Natural killer cell (primary cell): ENCODE results near the gene LRTM1. TPM values are rescaled to one million over a fixed set of nuclear protein-coding genes. Genes with fewer than 3 reads are reported as not detected.

Experiments
- ATAC-seq, 3 donors: fragments of 150-1000 bp in 2 of 3; fragments of 200-7000 bp in 1 of 3; cut with Tn5 transposase; 1 replicate in 1 of 3; 2 replicates in 2 of 3; pipeline ENCODE4 v1.10.0; 2021; ENCODE audit warnings: mild to moderate bottlenecking in 2 of 3, moderate library complexity in 2 of 3
- DNase-seq, 2 donors: peaks; one replicate each; pipeline versions ENCODE4 v3.0.0 to v3.0.0-alpha.2; 2013 to 2021; ENCODE audit warnings: mixed read lengths in 1 of 2
- H3K27ac ChIP-seq: one replicate; pipeline ENCODE4 v1.5.1; 2013; ENCODE audit warnings: mild to moderate bottlenecking, low read length
- H3K27me3 ChIP-seq: one replicate; pipeline ENCODE4 v1.6.1; 2013; ENCODE audit warnings: low read length; ENCODE audit not compliant: control insufficient read depth, insufficient read depth
- H3K36me3 ChIP-seq: one replicate; pipeline ENCODE4 v1.6.1; 2013; ENCODE audit warnings: low read length; ENCODE audit not compliant: control insufficient read depth, insufficient read depth
- H3K4me1 ChIP-seq: one replicate; pipeline ENCODE4 v1.6.1; 2013; ENCODE audit warnings: low read length; ENCODE audit not compliant: control insufficient read depth, insufficient read depth
- H3K4me3 ChIP-seq: one replicate; pipeline ENCODE4 v1.5.1; 2013; ENCODE audit warnings: low read length
- H3K9me3 ChIP-seq: one replicate; pipeline ENCODE4 v1.6.1; 2013; ENCODE audit warnings: low read length; ENCODE audit not compliant: control insufficient read depth, insufficient read depth
- H3K27ac Mint-ChIP-seq, 2 donors: one replicate each; pipeline ENCODE4 v1.8.0; 2022; ENCODE audit warnings: mild to moderate bottlenecking in 2 of 2, mixed read lengths in 2 of 2, moderate library complexity in 1 of 2
- H3K27me3 Mint-ChIP-seq, 2 donors: one replicate each; pipeline ENCODE4 v1.8.0; 2022; ENCODE audit warnings: low read depth in 2 of 2, mixed read lengths in 2 of 2
- H3K36me3 Mint-ChIP-seq: one replicate; pipeline ENCODE4 v1.8.0; 2022; ENCODE audit warnings: mixed read lengths
- H3K4me1 Mint-ChIP-seq, 2 donors: one replicate each; pipeline ENCODE4 v1.8.0; 2022; ENCODE audit warnings: mixed read lengths in 2 of 2
- H3K4me3 Mint-ChIP-seq: one replicate; pipeline ENCODE4 v1.8.0; 2022; ENCODE audit warnings: mild to moderate bottlenecking, moderate library complexity, mixed read lengths
- H3K9me3 Mint-ChIP-seq, 2 donors: one replicate each; pipeline ENCODE4 v1.8.0; 2022; ENCODE audit warnings: mixed read lengths in 2 of 2
- WGBS: methylation state at CpG from one replicate; pipeline ENCODE4 v1.1.7; 2013; ENCODE audit warnings: missing lambda C conversion rate; ENCODE audit not compliant: insufficient coverage; 5-methylcytosine and 5-hydroxymethylcytosine counted together
- intact Hi-C: fragments of 100-400 bp; cut with micrococcal nuclease; formaldehyde crosslinking; loops from one replicate; pipeline ENCODE4 v1.14.2; 2022
- total RNA-seq, 4 donors: library from RNA; stranded (reverse); fragments of 120-200 nt in 1 of 4; gene quantifications; one replicate each; pipeline versions ENCODE4 v1.2.3 to v1.2.4, GENCODE V29; 2013 to 2022
- TF ChIP-seq, protein P1 (sequence below): fragments of 200-600 bp; IDR thresholded peaks from one replicate; pipeline ENCODE4 v1.8.0; 2022; ENCODE audit warnings: antibody characterized with exemption

The LRTM1 gene
- total RNA-seq, 3 donors from 2014 or later (not counting 1 experiment from before 2014, with no cell fraction given) = not detected

DNA sequence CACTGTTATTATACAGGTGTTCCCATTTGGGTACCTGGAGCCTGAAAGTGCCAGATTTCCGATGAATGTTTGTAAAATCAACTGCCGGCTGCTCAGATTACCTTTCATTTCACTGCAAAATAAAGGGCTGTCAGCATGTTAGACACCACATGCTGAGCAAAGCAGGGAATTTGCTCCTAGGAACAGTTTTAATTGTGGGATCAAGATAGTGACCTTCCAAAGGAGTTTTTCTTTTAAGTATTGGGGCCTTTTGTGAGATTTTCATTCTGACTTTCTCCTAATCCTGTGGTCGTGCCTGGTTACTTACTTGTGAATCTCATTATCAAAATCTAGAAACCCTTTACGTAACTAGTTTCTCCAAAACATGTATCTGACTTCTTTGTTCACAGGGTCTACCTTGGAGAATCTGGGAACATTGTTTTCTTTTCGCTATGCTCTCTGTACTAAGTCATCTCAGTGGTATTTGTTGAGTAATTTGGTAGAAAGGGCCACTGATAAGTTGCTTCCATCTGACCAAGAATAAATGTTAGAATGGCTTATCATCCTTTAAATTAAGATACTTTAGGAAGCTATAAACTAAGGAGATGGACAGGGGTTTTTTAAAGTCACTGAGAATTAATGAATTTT is 40.8 kb upstream of the LRTM1 start:
- H3K27ac Mint-ChIP-seq = no peak overlapping the region
- Histone ChIP-seq H3K4me3 (no peak overlapping the region), H3K36me3 (no peaks in the 10 kb centered on the region), H3K4me1 (peaks cover 12% of the 10 kb centered on the region), H3K27ac (no peak overlapping the region), H3K9me3 (peaks cover 3% of the 10 kb centered on the region), H3K27me3 (no peaks in the 10 kb centered on the region)
- WGBS = 85% methylated on average over 5 of the region's 5 CpGs
- H3K36me3 Mint-ChIP-seq = no peaks in the 10 kb centered on the region
- DNase-seq = no peak
- H3K4me3 Mint-ChIP-seq = no peak overlapping the region
- intact Hi-C loops = no loop called here
- TF ChIP-seq, protein P1, sequence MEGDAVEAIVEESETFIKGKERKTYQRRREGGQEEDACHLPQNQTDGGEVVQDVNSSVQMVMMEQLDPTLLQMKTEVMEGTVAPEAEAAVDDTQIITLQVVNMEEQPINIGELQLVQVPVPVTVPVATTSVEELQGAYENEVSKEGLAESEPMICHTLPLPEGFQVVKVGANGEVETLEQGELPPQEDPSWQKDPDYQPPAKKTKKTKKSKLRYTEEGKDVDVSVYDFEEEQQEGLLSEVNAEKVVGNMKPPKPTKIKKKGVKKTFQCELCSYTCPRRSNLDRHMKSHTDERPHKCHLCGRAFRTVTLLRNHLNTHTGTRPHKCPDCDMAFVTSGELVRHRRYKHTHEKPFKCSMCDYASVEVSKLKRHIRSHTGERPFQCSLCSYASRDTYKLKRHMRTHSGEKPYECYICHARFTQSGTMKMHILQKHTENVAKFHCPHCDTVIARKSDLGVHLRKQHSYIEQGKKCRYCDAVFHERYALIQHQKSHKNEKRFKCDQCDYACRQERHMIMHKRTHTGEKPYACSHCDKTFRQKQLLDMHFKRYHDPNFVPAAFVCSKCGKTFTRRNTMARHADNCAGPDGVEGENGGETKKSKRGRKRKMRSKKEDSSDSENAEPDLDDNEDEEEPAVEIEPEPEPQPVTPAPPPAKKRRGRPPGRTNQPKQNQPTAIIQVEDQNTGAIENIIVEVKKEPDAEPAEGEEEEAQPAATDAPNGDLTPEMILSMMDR = no peak
- ATAC-seq = no peak
- H3K27me3 Mint-ChIP-seq = no peaks in the 10 kb centered on the region
- H3K4me1 Mint-ChIP-seq = no peaks in the 10 kb centered on the region
- peaks cover 5 to 12% of the 10 kb centered on the region in 2 donors for H3K9me3 Mint-ChIP-seq

DNA sequence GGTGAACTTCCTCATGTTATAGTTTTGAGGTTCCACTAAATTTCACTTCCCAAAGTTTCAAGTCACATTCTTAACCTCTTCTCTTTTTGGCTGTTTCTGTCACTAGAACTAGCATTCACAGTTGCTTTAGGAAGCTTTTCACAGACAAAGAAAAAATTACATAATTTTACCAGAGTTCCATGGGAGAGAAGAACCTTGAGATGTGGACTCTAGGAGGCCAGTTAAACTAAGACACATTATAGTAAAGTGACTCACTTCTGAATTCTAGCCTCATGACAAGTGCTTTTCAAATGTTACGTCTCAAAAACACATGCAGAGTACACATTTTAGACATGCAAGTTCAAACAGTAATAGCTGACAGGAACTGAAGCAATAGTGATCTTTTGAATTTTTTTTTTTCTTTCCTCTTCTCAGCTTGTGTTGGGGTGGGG is 39.9 kb upstream of the LRTM1 start:
- no peak for ATAC-seq
- Histone ChIP-seq H3K36me3 (no peaks in the 10 kb centered on the region), H3K27ac (no peak overlapping the region), H3K9me3 (peaks cover 3% of the 10 kb centered on the region), H3K4me1 (peaks cover 12% of the 10 kb centered on the region), H3K27me3 (no peaks in the 10 kb centered on the region), H3K4me3 (no peak overlapping the region)
- H3K27ac Mint-ChIP-seq = no peak overlapping the region
- H3K27me3 Mint-ChIP-seq = no peaks in the 10 kb centered on the region
- no peak for DNase-seq
- 80% methylated on average over 1 of the region's 1 CpG for WGBS
- H3K9me3 Mint-ChIP-seq = peaks cover 3 to 12% of the 10 kb centered on the region in 2 donors
- no peak overlapping the region for H3K4me3 Mint-ChIP-seq
- no peaks in the 10 kb centered on the region for H3K4me1 Mint-ChIP-seq
- H3K36me3 Mint-ChIP-seq = no peaks in the 10 kb centered on the region
- TF ChIP-seq, protein P1 = no peak
- intact Hi-C loops = no loop called here

- TF ChIP-seq, protein P1 = no peak
- Histone ChIP-seq H3K4me3 (no peak overlapping the region), H3K36me3 (no peaks in the 10 kb centered on the region), H3K27me3 (no peaks in the 10 kb centered on the region), H3K4me1 (peaks cover 12% of the 10 kb centered on the region), H3K9me3 (peaks cover 3% of the 10 kb centered on the region), H3K27ac (no peak overlapping the region)
- H3K27me3 Mint-ChIP-seq = no peaks in the 10 kb centered on the region
- H3K9me3 Mint-ChIP-seq = peaks cover 3 to 12% of the 10 kb centered on the region in 2 donors
- intact Hi-C loops = no loop called here
- ATAC-seq (no peak), DNase-seq (no peak)
- 87% methylated on average over 6 of the region's 6 CpGs for WGBS
- H3K4me3 Mint-ChIP-seq = no peak overlapping the region
- no peaks in the 10 kb centered on the region for H3K4me1 Mint-ChIP-seq
- no peaks in the 10 kb centered on the region for H3K36me3 Mint-ChIP-seq
- H3K27ac Mint-ChIP-seq = no peak overlapping the region
Measured at GRCh38 chr3:54966979-54967378, 39.1 kb upstream of the LRTM1 start.

GRCh38 chr3:54965746-54966145 is 37.9 kb upstream of the LRTM1 start:
- H3K9me3 ChIP-seq = peaks cover 3% of the 10 kb centered on the region
- DNase-seq = no peak
- peaks cover 3 to 8% of the 10 kb centered on the region in 2 donors for H3K9me3 Mint-ChIP-seq
- no peak overlapping the region for H3K27ac ChIP-seq
- intact Hi-C loops = no loop called here
- H3K36me3 Mint-ChIP-seq = no peaks in the 10 kb centered on the region
- H3K4me3 Mint-ChIP-seq = no peak overlapping the region
- 81% methylated on average over 6 of the region's 6 CpGs for WGBS
- no peaks in the 10 kb centered on the region for H3K4me1 Mint-ChIP-seq
- peaks cover 12% of the 10 kb centered on the region for H3K4me1 ChIP-seq
- ATAC-seq = no peak
- no peak overlapping the region for H3K4me3 ChIP-seq
- H3K36me3 ChIP-seq = no peaks in the 10 kb centered on the region
- H3K27me3 ChIP-seq = no peaks in the 10 kb centered on the region
- TF ChIP-seq, protein P1 = no peak
- H3K27ac Mint-ChIP-seq = no peak overlapping the region
- no peaks in the 10 kb centered on the region for H3K27me3 Mint-ChIP-seq
